Adipose tissue (tissue), 3 donors: Measurements from ENCODE around the gene ZDHHC11. TPM values are rescaled to one million over a fixed set of nuclear protein-coding genes. Genes with fewer than 3 reads are reported as not detected.
"Not testable (repeated sequence)": the region's sequence is repeated elsewhere in the genome, so short reads cannot be mapped to it uniquely, and the experiment has no call there.

Source experiments
- H3K27ac ChIP-seq: one replicate; pipeline ENCODE4 v1.5.1; 2013; ENCODE audit warnings: low read depth, low read length
- WGBS, 3 donors: extraction: QIAGEN DNeasy Blood & Tissue Kit; methylation state at CpG; one replicate each; pipeline ENCODE4 v1.1.7; 2013; 5-methylcytosine and 5-hydroxymethylcytosine counted together
- polyA plus RNA-seq, 3 donors: library from polyadenylated mRNA; stranded (reverse); fragments of 200-250 nt; gene quantifications; one replicate each; pipeline ENCODE4 v1.2.3, GENCODE V29; 2013
- donor health status: healthy with polysubstance abuse.
- donor health status: Bipolar disorder and iron deficiency.
- donor health status: healthy.

ZDHHC11 gene
- polyA plus RNA-seq, 3 donors, result 3.1 to 5.1 (median 4.4) TPM

DNA sequence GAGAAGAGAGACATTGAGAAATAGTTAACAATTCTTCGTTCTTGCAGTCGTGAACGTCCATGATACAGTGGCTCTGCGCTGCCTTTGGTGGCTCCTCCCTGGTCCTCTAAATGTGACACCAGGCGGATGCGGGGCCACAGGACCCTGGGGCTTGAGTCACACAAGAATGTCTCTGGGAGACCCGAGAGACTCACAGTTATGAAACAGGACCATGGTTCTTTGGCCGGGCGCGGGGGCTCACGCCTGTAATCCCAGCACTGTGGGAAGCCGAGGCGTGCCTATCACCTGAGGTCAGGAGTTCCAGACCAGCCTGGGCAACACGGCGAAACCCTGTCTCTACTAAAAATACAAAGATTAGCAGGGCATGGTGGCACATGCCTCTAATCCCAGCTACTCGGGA lies 767 bp upstream of the ZDHHC11 start:
- no peak overlapping the region for H3K27ac ChIP-seq
- WGBS, 3 donors, result 71 to 84% (median 78%) methylated on average over 16 of the region's 16 CpGs

DNA sequence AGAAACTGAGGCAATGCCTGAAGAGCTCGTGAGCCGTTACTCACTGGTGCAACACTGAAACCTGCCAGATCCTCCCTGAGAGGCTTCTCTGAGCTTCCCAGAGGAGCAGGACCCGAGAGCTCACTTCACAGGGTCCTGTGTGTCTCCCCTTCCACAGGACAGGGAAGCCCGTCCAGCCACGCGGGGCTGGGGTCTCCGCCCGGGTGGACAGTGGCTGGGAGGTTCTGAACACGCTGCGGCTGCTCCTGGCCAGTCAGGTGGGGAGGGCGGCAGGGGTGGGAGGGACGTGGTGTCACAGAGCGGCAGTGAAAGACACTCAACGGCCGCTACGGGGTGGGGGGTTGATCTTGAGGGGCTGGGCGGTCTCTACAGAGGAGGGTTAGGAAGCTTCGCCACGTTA lies 290 bp upstream of the ZDHHC11 start:
- 44 to 65% (median 59%) methylated on average over 19 of the region's 19 CpGs for WGBS, 3 donors
- no peak overlapping the region for H3K27ac ChIP-seq

DNA sequence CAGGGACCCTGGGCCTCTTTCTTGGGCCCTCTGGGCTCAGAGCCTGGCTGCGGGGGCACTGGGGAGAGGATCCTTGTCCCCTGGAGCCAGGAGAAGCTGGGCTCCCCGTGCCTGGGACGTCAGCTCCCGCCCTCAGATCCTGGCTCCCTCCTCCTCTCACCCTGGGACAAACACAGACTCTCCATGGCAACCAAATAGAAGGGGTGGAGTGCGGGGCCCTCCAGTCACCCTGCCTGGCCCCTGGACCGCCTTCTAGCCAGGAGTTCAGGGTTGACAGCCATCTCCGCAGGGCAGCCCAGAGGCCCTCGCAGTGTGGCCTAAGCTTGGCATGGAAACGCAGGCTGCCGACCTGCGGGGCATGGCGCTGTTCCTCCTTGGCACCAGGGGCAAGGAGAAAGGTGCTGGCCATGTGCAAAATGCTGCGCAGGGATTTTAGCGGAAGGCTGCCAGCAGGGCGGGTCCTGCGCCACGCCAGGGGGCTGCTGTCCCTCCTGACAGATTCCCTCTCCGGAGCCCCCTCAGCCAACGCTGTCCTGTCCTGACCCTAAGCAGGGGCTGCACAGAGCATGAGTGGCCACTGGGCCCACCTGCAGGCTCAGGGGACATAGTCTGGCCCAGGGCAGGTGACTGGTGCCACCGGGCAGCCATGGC lies 1.0 kb downstream of the ZDHHC11 start:
- 53 to 77% (median 68%) methylated on average over 20 of the region's 20 CpGs for WGBS, 3 donors
- no peak overlapping the region for H3K27ac ChIP-seq

DNA sequence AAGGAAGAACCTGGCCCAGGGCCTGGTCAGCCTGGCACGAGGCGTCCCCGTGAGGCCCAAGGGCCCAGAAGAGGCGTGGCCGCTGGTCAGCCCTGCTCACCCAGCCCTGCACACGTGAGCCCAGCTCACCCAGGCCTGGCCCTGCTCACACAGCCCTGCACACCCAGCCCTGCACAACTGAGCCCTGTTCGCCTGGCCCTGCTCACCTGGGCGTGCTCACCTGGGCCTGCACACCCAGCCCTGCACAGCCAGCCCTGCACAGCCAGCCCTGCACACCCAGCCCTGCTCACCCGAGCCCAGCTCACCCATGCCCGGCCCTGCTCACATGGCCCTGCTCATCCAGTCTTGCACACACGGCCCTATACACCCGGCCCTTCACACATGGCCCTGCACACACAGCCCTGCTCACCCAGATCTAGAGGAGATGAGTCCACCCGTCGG lies 2.1 kb downstream of the ZDHHC11 start:
- WGBS, 3 donors, result 90 to 95% (median 92%) methylated on average over 13 to 14 of the region's 14 CpGs
- H3K27ac ChIP-seq, result no peak overlapping the region

DNA sequence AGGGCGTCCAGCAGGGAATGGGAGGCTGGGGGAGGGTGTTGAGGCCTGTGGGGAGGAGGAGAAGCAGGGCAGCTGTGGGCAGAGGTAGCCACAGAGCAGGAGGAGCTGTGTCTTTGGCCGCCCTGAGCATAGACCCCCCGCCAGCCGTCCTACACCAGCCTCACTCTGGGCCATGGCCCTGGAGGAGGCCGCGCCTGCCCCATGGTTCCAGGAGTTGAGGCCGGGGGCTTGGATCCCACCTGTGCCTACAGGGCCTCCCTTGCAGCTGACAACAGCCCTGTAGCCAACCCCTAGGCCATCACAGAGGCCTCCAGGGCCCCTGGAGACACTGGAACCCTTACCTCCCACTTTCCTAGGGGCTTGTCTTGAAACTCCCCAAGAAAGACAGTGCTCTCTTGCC lies 3.0 kb downstream of the ZDHHC11 start:
- 96 to 100% (median 97%) methylated on average over 4 to 5 of the region's 7 CpGs for WGBS, 3 donors
- H3K27ac ChIP-seq, result not testable (repeated sequence)

DNA sequence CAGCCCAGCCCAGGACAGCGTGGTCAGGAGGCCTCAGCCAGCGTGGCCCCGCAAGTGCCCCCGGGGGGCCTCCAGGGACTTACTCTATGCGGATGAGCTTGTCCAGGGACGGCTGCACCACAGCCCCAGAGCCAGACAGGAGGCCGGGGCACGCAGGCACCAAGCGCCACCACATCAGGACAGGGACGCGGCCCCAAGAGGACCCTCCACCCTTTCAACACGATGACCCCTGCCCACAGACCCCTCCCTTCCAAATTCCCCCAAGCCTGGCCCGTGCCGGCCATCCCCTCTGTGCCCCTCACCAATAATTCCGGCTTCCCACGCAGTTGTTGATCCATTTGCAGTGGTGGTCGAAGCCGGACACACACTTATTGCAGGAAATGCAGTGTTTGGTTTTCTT lies 3.6 kb downstream of the ZDHHC11 start:
- WGBS, 3 donors, result 88 to 96% (median 96%) methylated on average over 5 to 9 of the region's 18 CpGs
- not testable (repeated sequence) for H3K27ac ChIP-seq

DNA sequence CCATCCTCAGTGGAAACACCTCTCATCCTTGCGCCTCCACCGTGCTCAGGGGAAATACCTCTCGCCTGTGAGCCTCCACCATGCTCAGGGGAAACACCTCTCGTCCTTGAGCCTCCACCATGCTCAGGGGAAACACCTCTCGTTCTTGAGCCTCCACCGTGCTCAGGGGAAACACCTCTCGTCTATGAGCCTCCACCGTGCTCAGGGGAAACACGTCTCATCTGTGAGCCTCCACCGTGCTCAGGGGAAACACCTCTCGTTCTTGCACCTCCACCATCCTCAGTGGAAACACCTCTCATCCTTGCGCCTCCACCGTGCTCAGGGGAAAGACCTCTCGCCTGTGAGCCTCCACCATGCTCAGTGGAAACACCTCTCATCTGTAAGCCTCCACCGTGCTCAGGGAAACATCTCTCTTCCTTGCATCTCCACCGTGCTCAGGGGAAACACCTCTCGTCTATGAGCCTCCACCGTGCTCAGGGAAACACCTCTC lies 4.1 kb downstream of the ZDHHC11 start:
- H3K27ac ChIP-seq, result not testable (repeated sequence)
- WGBS, 3 donors, result 85 to 86% (median 86%) methylated on average over 18 of the region's 18 CpGs

DNA sequence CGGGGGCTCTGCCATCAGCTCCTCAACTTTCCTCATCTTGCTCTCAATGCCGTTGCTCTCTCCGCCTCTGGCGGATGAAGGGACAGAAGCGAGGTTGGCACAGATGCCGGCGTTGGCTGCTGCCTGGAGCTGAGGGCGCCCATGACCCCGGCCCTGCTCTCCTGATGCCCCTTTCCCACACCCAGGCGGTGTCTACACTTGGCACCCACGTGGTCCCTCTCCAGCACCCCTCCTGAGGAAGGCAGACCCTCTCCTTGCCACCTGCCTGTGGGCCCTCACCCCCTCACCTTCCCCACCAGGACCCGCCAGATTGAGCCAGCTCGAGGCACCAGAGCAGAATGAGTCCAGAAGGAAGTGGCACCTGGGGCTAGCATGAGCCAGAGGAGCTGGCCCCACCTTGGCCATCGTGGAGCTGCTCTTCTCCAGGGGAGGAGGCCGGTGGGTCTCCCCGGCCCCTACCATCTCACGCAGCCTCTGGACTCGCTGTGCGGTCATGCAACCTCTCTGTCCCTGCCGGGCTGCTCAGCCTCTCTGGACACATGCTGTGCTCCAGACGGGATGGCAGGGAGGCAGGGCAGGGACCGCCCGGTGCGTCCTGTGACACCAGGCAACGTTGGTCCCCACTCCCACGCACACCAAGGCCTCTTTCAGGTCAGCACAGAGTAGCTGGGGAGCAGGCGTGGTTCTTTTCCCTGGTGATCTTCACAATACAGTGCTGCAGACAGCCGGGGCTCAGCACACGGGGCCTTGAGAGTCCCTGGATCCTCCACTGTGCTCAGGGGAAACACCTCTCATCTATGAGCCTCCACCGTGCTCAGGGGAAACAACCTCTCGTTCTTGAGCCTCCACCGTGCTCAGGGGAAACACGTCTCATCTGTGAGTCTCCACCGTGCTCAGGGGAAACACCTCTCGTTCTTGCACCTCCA lies 4.8 kb downstream of the ZDHHC11 start:
- WGBS, 3 donors, result 80 to 90% (median 85%) methylated on average over 20 to 25 of the region's 35 CpGs
- H3K27ac ChIP-seq, result not testable (repeated sequence)

DNA sequence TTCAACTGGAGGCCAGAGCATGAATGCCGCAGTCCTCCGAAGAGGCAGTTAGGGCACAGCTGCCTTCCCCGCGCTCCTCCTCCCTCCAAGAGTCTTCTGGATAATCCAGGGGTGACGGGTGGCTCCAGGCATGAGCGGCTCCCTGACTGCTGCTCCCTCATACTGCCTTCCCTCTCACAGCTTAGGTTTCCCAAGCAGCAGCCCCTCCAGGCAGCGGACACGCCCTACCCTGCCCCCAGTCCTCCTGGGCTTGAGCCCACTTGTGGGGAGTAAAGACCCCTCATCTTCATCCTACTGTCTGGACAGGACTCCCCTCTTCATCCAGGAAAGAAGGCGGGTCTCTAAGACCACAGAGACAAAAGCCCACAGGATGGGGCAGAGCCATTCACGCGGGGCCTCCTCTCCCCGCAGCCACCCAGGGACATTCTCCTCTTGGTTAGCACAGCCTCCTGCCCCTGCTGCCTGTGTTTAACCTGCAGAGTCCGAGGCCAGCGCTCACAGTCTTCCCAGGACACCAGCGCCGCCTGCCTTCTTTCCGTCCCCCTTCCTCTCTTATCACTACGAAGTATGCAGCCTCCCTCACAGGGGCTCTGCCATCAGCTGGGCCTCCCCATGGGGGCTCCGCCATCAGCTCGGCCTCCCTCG lies 5.6 kb downstream of the ZDHHC11 start:
- H3K27ac ChIP-seq, result not testable (repeated sequence)
- WGBS, 3 donors, result 85 to 91% (median 90%) methylated on average over 12 to 14 of the region's 21 CpGs

DNA sequence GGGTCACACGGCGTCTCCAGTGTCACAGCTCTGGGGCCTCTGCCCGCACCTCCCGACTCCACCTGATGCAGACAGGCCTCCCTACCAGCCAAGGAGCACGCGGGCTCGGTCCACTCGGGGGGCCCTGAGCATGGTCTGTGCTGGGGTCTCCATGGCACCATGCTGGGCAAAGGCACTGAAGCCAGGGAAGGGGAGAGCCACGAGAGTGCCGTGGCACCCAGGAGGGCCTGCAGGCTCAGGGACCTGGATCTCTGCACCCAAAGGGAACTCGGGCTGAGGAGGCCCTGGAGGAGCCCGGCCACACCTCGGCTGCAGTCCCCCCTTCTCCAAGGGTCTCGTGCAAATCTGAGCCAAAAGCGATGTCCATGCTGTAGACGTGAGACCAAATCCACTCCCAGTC lies 6.4 kb downstream of the ZDHHC11 start:
- 91 to 95% (median 93%) methylated on average over 12 to 14 of the region's 16 CpGs for WGBS, 3 donors

DNA sequence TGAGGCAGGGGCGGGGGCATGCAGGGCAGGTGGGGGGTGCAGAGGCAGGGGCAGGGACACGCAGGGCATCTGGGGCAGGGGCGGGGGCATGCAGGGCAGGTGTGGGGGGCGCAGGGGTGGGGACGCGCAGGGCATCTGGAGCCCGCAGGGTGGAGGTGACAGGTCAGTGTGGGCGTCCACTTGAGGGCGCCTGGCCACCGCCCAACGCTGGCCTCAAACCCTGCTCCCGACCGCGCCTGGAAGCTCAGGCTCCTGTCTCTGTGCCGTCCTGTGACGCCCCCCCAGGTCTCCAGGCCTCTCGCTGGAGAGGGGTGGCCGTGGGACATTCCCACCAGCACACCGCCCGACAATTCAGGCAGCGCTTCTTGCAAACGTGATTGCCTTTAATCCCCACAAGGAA lies 6.9 kb downstream of the ZDHHC11 start:
- H3K27ac ChIP-seq, result not testable (repeated sequence)
- 75 to 93% (median 89%) methylated on average over 19 to 22 of the region's 22 CpGs for WGBS, 3 donors

More for the DNA sequence above, 6.4 kb downstream of the ZDHHC11 start:
- H3K27ac ChIP-seq, result not testable (repeated sequence)

DNA sequence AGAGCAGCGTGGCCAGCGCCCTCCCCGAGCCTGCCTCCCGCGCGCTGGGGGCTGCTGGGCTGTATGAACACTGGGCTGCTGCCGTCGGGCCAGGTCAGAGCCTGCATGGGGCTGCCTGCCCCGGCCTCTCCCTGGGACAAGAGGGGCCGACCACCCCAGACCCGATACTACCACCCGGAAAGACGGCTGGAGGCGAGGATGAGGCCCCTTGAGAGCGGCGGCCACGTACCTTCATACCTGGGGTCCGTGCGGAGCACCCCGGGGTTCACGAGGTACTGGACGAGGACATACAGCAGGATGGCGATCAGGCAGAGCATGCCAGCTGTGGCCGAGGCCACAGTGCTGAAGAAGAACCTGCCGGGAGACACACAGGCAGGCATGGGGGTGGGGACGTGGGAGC lies 7.4 kb downstream of the ZDHHC11 start:
- H3K27ac ChIP-seq, result not testable (repeated sequence)
- WGBS, 3 donors, result 91 to 95% (median 94%) methylated on average over 7 to 15 of the region's 26 CpGs

DNA sequence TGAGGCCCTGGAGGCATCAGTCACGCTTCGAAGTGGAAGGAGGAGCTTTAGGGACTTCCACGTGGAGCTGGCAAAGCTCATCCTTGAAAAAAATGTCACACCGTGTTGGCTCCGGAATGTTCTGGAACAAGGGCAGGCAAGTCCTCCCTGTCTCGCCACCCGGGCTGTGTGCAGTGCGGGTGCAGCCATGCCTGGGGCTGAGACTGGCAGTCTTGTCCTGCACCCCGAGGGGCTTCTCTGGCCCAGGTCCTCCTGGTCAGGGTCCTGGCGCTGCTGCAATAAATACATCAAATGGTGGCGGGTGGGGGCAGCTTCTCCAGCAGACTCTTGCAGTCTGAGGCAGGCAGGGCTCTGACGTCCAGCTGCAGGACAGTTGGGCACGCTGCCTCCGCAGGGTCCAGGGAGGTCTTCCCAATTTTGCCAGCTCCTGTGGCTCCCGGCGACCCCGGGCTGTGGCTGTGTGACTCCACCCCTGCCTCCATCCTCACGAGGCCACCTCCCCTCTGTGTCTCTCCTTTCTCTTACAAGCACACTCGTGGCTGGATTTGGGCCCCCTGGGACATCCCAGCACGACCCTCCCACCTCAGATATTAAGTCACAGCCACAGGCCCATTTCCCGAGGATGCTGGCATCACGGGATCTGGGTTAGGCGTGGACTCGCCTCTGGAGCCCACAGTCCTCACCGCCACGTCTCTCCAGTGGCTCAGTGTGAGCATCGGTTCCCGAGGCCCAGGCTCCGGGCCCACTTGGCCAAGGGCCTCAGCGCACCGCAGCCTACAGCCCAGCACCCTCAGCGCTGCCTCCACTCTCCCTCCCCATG lies 8.2 kb downstream of the ZDHHC11 start:
- not testable (repeated sequence) for H3K27ac ChIP-seq
- WGBS, 3 donors, result 87 to 88% (median 87%) methylated on average over 26 to 28 of the region's 32 CpGs

DNA sequence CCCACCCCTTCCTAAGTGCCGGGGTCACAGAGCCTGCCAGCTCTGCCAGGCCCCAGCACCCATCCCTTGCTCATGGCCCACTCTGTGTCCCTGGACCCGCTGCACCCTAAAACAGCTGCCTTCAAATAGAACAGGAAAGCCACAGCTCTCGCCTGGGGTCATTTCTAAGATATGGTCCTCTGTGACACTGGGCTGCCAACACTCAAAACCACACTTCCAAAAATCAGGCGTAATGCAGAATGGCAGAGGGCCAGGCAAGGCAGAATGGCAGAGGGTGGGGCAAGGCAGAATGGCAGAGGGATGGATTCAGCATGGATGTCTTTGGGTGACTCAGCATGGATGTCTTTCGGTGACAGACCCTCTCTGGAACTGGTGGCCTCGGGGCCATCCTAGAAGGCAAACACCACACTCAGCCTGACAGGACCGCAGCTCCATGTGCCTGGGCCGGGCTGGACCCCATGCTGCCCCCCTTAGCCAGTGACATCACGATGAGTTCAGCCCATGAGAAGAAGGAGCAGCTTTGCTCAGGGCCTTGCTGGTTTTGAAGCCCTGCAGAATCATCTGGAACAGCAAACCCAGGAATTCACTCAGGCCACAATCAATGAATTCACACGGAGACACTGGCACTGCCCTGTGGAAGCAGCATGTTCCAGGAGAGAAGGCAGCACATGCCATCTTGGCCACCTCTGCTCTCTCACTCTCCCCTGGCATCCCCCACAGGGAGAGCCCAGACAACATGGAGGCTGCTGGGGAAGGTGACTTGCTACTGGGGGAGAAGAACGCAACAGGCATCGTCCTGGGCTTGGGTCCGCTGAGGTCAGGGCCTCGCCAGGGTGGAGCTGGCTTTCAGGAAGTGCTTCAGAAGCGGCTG lies 9.0 kb downstream of the ZDHHC11 start:
- 83 to 92% (median 83%) methylated on average over 12 to 14 of the region's 15 CpGs for WGBS, 3 donors
- not testable (repeated sequence) for H3K27ac ChIP-seq

DNA sequence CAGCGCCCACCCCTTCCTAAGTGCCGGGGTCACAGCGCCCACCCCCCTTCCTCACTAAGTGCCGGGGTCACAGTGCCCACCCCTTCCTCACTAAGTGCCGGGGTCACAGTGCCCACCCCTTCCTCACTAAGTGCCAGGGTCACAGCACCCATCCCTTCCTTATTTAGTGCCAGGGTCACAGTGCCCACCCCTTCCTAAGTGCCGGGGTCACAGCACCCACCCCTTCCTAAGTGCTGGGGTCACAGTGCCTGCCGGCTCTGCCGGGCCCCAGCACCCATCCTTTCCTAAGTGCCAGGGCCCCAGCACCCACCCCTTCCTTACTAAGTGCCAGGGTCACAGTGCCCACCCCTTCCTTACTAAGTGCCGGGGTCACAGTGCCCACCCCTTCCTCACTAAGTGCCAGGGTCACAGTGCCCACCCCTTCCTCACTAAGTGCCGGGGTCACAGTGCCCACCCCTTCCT lies 9.8 kb downstream of the ZDHHC11 start:
- not testable (repeated sequence) for H3K27ac ChIP-seq
- 84 to 92% (median 86%) methylated on average over 9 to 10 of the region's 10 CpGs for WGBS, 3 donors

DNA sequence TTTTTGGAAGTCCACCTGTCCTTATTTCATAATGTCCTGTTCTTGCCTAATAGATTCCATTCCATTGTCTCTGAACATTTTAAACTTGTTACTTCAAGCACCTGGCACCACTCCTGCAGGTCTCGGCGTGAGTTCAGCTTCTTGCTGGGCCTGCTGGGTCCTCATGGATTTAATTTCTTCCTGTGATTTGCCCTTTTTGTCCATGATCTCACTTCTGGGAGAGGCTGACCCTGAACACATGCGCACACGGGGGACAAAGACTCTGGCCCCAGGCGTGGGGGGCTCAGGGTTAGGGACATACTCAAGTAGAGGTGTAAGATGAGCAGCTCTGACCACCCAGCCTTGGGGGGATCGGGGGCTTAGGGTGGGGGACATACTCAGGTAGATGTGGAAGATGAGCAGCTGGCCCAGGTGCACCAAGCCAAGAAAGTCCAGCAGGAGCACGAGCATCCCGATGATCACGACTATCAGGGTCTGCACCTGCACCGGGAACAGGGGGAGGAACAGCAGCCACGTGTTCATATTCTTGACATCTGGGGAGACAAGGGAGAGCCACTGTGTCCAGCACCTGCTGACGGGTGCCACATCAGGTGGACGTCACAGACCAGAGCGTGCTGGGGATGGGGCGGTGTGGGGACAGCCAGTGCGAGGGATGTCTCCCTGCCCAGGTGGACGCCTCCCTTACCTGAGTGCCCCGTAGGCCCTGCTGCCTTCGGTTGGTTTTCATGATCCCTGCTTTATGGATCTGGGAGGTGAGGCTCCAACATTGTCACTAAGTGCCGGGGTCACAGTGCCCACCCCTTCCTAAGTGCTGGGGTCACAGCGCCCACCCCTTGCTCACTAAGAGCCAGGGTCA lies 10.4 kb downstream of the ZDHHC11 start:
- 88 to 92% (median 91%) methylated on average over 21 of the region's 21 CpGs for WGBS, 3 donors
- H3K27ac ChIP-seq, result not testable (repeated sequence)
